HG02571 (cell line): ENCODE data around the gene IGSF10.

Experiments used
- ATAC-seq: cut with Tn5 transposase; IDR thresholded peaks from one replicate; pipeline ENCODE4 v1.9.1; 2021; ENCODE audit warnings: mild to moderate bottlenecking, moderate library complexity; ENCODE audit not compliant: unreplicated experiment

IGSF10 gene

GRCh38 chr3:151462278-151462780 lies 1.5 kb upstream of the IGSF10 start:
- ATAC-seq: no peak

- no peak for ATAC-seq
These were observed 633 bp downstream of the IGSF10 start for GRCh38 chr3:151460228-151460627.

GRCh38 chr3:151459358-151459757 lies 1.5 kb downstream of the IGSF10 start:
- ATAC-seq: no peak

- no peak for ATAC-seq
These were observed 4.8 kb downstream of the IGSF10 start for GRCh38 chr3:151456065-151456464.

GRCh38 chr3:151452841-151453240 lies 8.0 kb downstream of the IGSF10 start:
- no peak for ATAC-seq

GRCh38 chr3:151452368-151452767 lies 8.5 kb downstream of the IGSF10 start:
- ATAC-seq: no peak

- no peak for ATAC-seq
These were observed 14.9 kb downstream of the IGSF10 start for GRCh38 chr3:151446002-151446340.

- no peak for ATAC-seq
These were observed 15.4 kb downstream of the IGSF10 start for GRCh38 chr3:151445273-151446001.

GRCh38 chr3:151443583-151443982 lies 17.3 kb downstream of the IGSF10 start:
- no peak for ATAC-seq

GRCh38 chr3:151440940-151441339 lies 19.9 kb downstream of the IGSF10 start:
- ATAC-seq: no peak

GRCh38 chr3:151439652-151440125 lies 21.2 kb downstream of the IGSF10 start:
- peak; percentile 65 for ATAC-seq

- ATAC-seq: no peak
These were observed 23.0 kb downstream of the IGSF10 start for GRCh38 chr3:151437906-151438305.

GRCh38 chr3:151436675-151437446 lies 24.0 kb downstream of the IGSF10 start:
- ATAC-seq: no peak

- ATAC-seq: no peak
These were observed 26.5 kb downstream of the IGSF10 start for GRCh38 chr3:151434151-151434890.

GRCh38 chr3:151432616-151433372 lies 28.1 kb downstream of the IGSF10 start:
- no peak for ATAC-seq

- ATAC-seq: no peak
These were observed 28.9 kb downstream of the IGSF10 start for GRCh38 chr3:151431940-151432339.

GRCh38 chr3:151430821-151431484 lies 29.9 kb downstream of the IGSF10 start:
- ATAC-seq: no peak

GRCh38 chr3:151428386-151428785 lies 32.5 kb downstream of the IGSF10 start:
- no peak for ATAC-seq

- no peak for ATAC-seq
These were observed 34.6 kb downstream of the IGSF10 start for GRCh38 chr3:151426341-151426657.

GRCh38 chr3:151425627-151426340 lies 35.1 kb downstream of the IGSF10 start:
- ATAC-seq: no peak
